ENCODE data around the gene DBP. TPM values are rescaled to one million over a fixed set of nuclear protein-coding genes. Genes with fewer than 3 reads are reported as not detected.

Gene DBP
- polyA plus RNA-seq, 2 of the 4 experiments (the other 2 are of a cell fraction), result 2.5 to 3.8 TPM

GRCh38 chr19:48638831-48639381 is 1.7 kb upstream of the DBP start:
- no peak overlapping the region for H3K4me3 ChIP-seq
- peak overlapping the region; percentile 100 for H3K4me2 ChIP-seq
- 72% methylated on average over 16 of the region's 16 CpGs for WGBS (ENCODE audit: missing lambda C conversion rate)
- no peaks in the 10 kb centered on the region for H3K9me3 ChIP-seq
- FAIRE-seq (no peak), DNase-seq (ENCODE audit: low read depth in 1 of 2, low spot score in 1 of 2) (no peak), ATAC-seq (no peak)
- H3K27ac ChIP-seq, result peak overlapping the region; percentile 89 to 92
- H3K4me1 ChIP-seq, result peaks cover 30% of the 10 kb centered on the region
- CTCF ChIA-PET, result interaction anchor here (1.7 kb wide), 1 partner anchor 36 kb away, joined by 4 read pairs; no protein-coding TSS in a partner anchor
- POLR2A ChIA-PET, result no interaction called here
- TF ChIP-seq FOSL2 (IDR thresholded peaks at IDR 0.05) (no peak), FOSL2 (CRISPR knock-in tag; IDR thresholded peaks at IDR 0.05) (0 out of 2 replicates have a peak, but pooled peaks have one; percentile 18), SMC3 (IDR thresholded peaks at IDR 0.05) (no peak)

- peak; percentile 87 to 98 for DNase-seq (ENCODE audit: low read depth in 1 of 2, low spot score in 1 of 2)
- WGBS (ENCODE audit: missing lambda C conversion rate), result 18% methylated on average over 21 of the region's 29 CpGs
- no peak for FAIRE-seq
- peaks cover 37% of the 10 kb centered on the region for H3K4me1 ChIP-seq
- ATAC-seq, result peak; percentile 11 to 45; a peak in 5 of 6 replicates
- no peaks in the 10 kb centered on the region for H3K9me3 ChIP-seq
- TF ChIP-seq MAZ (IDR thresholded peaks at IDR 0.05; ENCODE audit: borderline replicate concordance, low read depth, low read length) (0 out of 2 replicates have a peak, but pooled peaks have one; percentile 21), SMC3 (IDR thresholded peaks at IDR 0.05) (0 out of 3 replicates have a peak, but pooled peaks have one; percentile 14), HOXA7 (CRISPR knock-in tag; IDR thresholded peaks at IDR 0.05) (no peak), BCL3 (IDR thresholded peaks at IDR 0.05) (peak; percentile 52; the same call in 1 of the 3 replicates), PHF8 (IDR thresholded peaks at IDR 0.05; ENCODE audit: borderline replicate concordance, low read depth) (peak; percentile 27; the same call in 1 of the 2 replicates), JUN (IDR thresholded peaks at IDR 0.05) (peak; percentile 41 to 50; a peak in 2 of 5 replicates), BHLHE40 (IDR thresholded peaks at IDR 0.05; ENCODE audit: low read depth, low read length) (peak; percentile 90), MAX (IDR thresholded peaks at IDR 0.05) (no peak), EP300 (IDR thresholded peaks at IDR 0.05) (no peak), GATA3 (IDR thresholded peaks at IDR 0.05; ENCODE audit: borderline replicate concordance) (peak; percentile 69)
- H3K4me3 ChIP-seq, result peak overlapping the region; percentile 71
- ChIA-PET CTCF (interaction anchor here (1.2 to 1.7 kb wide), 2 partner anchors 21 to 36 kb away, joined by 3 to 4 read pairs; no protein-coding TSS in a partner anchor), POLR2A (interaction anchor here (0.6 to 1.4 kb wide), 4 partner anchors 10 to 607 kb away, joined by 3 to 5 read pairs (median 4); partner anchors contain the start of genes RPL18 and SPHK2)
- H3K4me2 ChIP-seq, result peak overlapping the region; percentile 100
- peak overlapping the region; percentile 89 to 92 for H3K27ac ChIP-seq
Measured at GRCh38 chr19:48637948-48638830, 1.0 kb upstream of the DBP start.

GRCh38 chr19:48637449-48637947 is 319 bp upstream of the DBP start:
- peak overlapping the region; percentile 89 to 92 for H3K27ac ChIP-seq
- WGBS (ENCODE audit: missing lambda C conversion rate), result 2% methylated on average over 13 of the region's 38 CpGs
- peak; percentile 100 for DNase-seq (ENCODE audit: low read depth in 1 of 2, low spot score in 1 of 2)
- ChIA-PET CTCF (interaction anchor here (1.2 to 1.7 kb wide), 2 partner anchors 20 to 37 kb away, joined by 3 to 4 read pairs; no protein-coding TSS in a partner anchor), POLR2A (interaction anchor here (0.6 to 1.4 kb wide), 4 partner anchors 10 to 608 kb away, joined by 3 to 5 read pairs (median 4); partner anchors contain the start of genes RPL18 and SPHK2)
- peak overlapping the region; percentile 71 for H3K4me3 ChIP-seq
- peaks cover 44% of the 10 kb centered on the region for H3K4me1 ChIP-seq
- peak; percentile 72 to 87 for ATAC-seq
- FAIRE-seq, result no peak
- H3K9me3 ChIP-seq, result no peaks in the 10 kb centered on the region
- H3K4me2 ChIP-seq, result peak overlapping the region; percentile 100
- peak; percentile 96 for TF ChIP-seq NPAS2 (CRISPR knock-in tag; IDR thresholded peaks at IDR 0.05; ENCODE audit: borderline replicate concordance)
- no peak; the same call in 1 of the 2 replicates for TF ChIP-seq EHF (CRISPR knock-in tag; IDR thresholded peaks at IDR 0.05)
- TF ChIP-seq HDAC2 (IDR thresholded peaks at IDR 0.05), result no peak
- peak; percentile 5; the same call in 1 of the 2 replicates for TF ChIP-seq PBX3 (IDR thresholded peaks at IDR 0.05)
- TF ChIP-seq RFX5 (IDR thresholded peaks at IDR 0.05), result peak; percentile 40; the same call in 1 of the 2 replicates
- TF ChIP-seq HOXB5 (CRISPR knock-in tag; IDR thresholded peaks at IDR 0.05), result peak; percentile 66; the same call in 1 of the 2 replicates
- TF ChIP-seq NFE2L2 (conservative IDR thresholded peaks at IDR 0.05; ENCODE audit: low read length), result 0 out of 2 replicates have a peak, but pooled peaks have one; percentile 3
- peak; percentile 99 for TF ChIP-seq E2F6 (IDR thresholded peaks at IDR 0.05; ENCODE audit: borderline replicate concordance, low read depth)
- peak in 1 of 2 experiments; percentile 10; a peak in 1 of 5 replicates for TF ChIP-seq JUN (IDR thresholded peaks at IDR 0.05)
- TF ChIP-seq SREBF2 (IDR thresholded peaks at IDR 0.05), result no peak
- TF ChIP-seq REST (IDR thresholded peaks at IDR 0.05), result no peak
- peak; percentile 90 for TF ChIP-seq USF2 (IDR thresholded peaks at IDR 0.05)

Measured in A549 (cell line).